ENCODE data around the gene SSC4D. TPM values are rescaled to one million over a fixed set of nuclear protein-coding genes. Genes with fewer than 3 reads are reported as not detected.
"Not testable (repeated sequence)": the region's sequence is repeated elsewhere in the genome, so short reads cannot be mapped to it uniquely, and the experiment has no call there.

The SSC4D gene
- total and polyA plus RNA-seq, 8 donors = 0.79 to 10.3 (median 2.8) TPM

DNA sequence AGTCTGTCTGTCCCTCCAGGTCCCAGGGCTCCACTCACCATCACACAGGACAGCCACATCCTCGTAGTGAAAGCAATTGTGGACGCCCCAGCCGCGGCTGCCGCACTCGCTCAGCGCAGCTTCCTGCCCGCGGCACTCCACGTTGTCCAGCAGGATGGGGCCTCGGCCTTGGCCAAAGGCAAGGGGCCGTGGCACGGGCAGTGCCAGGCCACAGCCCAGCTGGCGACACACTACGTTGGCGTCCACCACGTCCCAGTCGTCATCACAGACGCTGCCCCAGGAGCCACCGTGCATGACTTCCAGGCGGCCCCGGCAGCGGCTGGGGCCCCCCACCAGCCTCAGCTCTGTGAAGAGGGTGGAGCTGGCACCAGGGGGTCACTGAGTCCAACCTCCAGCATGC is 9.2 kb downstream of the SSC4D start:
- FAIRE-seq = no peak

DNA sequence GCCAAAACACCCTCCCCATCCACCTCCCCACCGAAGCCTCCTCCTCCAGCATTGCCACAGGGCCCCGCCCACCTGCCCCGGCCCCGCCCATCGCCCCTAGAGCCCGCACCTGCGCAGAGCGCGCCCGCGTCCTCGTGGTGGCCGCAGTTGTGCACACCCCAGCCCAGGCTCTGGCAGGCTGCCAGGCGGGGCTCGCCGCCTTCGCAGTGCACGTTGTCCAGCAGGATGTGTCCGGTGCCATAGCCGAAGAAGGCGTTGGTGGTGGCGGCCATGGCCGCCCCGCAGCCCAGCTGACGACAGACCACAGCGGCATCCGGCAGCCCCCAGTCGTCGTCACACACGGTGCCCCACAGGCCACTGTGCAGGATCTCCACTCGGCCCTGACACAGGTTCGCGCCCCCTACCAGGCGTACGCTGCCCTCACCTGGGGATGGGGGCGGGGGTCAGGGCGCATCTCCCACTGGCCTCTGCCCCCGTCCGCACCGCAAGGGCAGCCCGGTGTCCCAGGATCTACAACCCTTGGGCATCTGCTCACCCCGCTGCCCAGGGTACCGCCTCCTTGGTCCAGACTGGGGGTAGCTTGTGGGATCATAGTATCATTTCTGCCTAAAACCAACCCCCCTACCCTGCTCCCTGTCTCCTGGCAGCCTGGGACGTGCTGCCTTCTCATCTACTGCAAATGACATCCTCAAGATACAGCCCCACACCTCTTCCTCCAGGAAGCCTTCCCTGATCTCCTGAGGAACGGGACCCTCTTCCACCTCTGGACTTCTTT is 11.9 kb downstream of the SSC4D start:
- ATAC-seq (peak; percentile 33 to 75 (median 68)), FAIRE-seq (no peak), DNase-seq (peak; percentile 74 to 94 (median 88))
- H3K4me3 ChIP-seq = peak overlapping the region; percentile 37 to 51 (median 50)
- peaks cover under 1 to 8% (median 2%) of the 10 kb centered on the region in 3 donors for H3K4me1 ChIP-seq
- no peaks in the 10 kb centered on the region for H3K36me3 ChIP-seq
- no peaks in the 10 kb centered on the region for H3K27me3 ChIP-seq
- TF ChIP-seq, protein P1, sequence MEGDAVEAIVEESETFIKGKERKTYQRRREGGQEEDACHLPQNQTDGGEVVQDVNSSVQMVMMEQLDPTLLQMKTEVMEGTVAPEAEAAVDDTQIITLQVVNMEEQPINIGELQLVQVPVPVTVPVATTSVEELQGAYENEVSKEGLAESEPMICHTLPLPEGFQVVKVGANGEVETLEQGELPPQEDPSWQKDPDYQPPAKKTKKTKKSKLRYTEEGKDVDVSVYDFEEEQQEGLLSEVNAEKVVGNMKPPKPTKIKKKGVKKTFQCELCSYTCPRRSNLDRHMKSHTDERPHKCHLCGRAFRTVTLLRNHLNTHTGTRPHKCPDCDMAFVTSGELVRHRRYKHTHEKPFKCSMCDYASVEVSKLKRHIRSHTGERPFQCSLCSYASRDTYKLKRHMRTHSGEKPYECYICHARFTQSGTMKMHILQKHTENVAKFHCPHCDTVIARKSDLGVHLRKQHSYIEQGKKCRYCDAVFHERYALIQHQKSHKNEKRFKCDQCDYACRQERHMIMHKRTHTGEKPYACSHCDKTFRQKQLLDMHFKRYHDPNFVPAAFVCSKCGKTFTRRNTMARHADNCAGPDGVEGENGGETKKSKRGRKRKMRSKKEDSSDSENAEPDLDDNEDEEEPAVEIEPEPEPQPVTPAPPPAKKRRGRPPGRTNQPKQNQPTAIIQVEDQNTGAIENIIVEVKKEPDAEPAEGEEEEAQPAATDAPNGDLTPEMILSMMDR (IDR thresholded peaks at IDR 0.05) = no peak
- H3K9me3 ChIP-seq = no peaks in the 10 kb centered on the region
- intact Hi-C loops (cut with DNase I) = no loop called here
- no peak overlapping the region for H3K27ac ChIP-seq
- 13 to 19% methylated on average over 42 to 45 of the region's 45 CpGs for WGBS, 2 donors

More for the DNA sequence above, 9.2 kb downstream of the SSC4D start:
- no peak overlapping the region for H3K4me3 ChIP-seq
- TF ChIP-seq, protein P1 (IDR thresholded peaks at IDR 0.05) = no peak
- ATAC-seq = no peak
- H3K4me1 ChIP-seq = peaks cover 0 to 5% (median 0%) of the 10 kb centered on the region in 3 donors
- H3K27me3 ChIP-seq = no peaks in the 10 kb centered on the region
- intact Hi-C loops (cut with DNase I) = no loop called here
- H3K27ac ChIP-seq = no peak overlapping the region
- 94 to 95% methylated on average over 23 of the region's 23 CpGs for WGBS, 2 donors
- peak in 1 of 6 donors; percentile 62 for DNase-seq
- no peaks in the 10 kb centered on the region for H3K9me3 ChIP-seq
- H3K36me3 ChIP-seq = no peaks in the 10 kb centered on the region

DNA sequence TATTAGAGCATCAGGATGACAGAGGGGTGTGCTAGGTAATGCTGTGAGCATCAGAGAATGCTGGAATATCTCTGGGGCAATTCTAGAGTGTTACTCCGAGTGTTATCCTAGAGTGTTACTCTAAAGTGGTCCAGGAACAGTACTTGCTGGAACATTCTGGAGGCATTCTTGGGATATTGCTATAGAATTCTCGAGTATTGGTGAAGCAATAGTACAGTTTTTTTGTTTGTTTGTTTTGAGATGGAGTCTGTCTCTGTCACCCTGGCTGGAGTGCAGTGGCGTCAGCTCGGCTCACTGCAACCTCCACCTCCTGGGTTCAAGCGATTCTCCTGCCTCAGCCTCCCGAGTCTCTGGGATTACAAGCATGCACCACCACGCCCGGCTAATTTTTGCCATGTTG is 12.6 kb downstream of the SSC4D start:
- Histone ChIP-seq H3K27me3 (no peaks in the 10 kb centered on the region), H3K27ac (no peak overlapping the region), H3K4me3 (peak overlapping the region in 2 of 4 donors; percentile 51), H3K4me1 (peaks cover 5 to 11% (median 7%) of the 10 kb centered on the region in 3 donors), H3K36me3 (no peaks in the 10 kb centered on the region), H3K9me3 (no peaks in the 10 kb centered on the region)
- intact Hi-C loops (cut with DNase I) = no loop called here
- TF ChIP-seq, protein P1 (IDR thresholded peaks at IDR 0.05) = no peak
- WGBS, 2 donors = 52 to 56% methylated on average over 8 of the region's 8 CpGs
- ATAC-seq (no peak), FAIRE-seq (no peak), DNase-seq (no peak)

DNA sequence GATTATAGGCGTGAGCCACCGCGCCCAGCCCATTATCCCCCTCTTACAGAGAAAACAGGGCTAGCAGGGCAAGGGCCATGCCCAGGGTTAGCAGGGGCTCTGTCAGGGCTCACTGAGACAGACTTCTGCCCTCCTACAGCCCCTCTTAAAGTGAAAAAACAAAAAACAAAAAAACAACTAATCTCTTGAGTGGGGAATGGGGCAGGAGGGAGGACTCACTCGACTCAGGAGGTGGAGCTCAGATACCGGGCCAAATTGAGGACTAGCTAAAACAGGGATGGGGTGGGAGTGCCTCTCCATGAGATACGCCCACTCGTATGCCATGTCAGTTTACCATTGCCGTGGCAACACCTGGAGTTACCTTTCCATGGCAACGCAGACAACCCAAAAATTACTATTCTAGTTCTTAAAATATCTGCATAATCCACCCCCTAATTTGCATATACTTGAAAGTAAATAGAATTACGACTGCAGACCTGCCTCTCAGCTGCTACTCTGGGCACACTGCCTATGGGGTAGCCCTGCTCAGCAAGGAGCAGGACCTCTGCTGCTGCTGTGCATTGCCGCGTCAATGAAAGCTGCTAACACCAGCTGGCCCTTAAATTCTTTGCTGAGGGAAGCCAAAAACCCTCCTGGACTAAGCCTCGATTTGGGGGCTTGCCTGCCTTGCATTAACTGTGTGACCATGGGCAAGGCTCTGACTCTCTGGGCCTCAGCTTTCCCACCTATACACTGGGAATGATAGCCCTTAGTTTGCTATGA is 13.4 kb downstream of the SSC4D start:
- ATAC-seq (no peak), FAIRE-seq (no peak), DNase-seq (no peak)
- H3K27ac ChIP-seq = no peak overlapping the region
- peaks cover 5 to 11% (median 7%) of the 10 kb centered on the region in 3 donors for H3K4me1 ChIP-seq
- intact Hi-C loops (cut with DNase I) = no loop called here
- no peaks in the 10 kb centered on the region for H3K27me3 ChIP-seq
- H3K36me3 ChIP-seq = no peaks in the 10 kb centered on the region
- no peaks in the 10 kb centered on the region for H3K9me3 ChIP-seq
- 66 to 73% methylated on average over 13 of the region's 13 CpGs for WGBS, 2 donors
- TF ChIP-seq, protein P1 (IDR thresholded peaks at IDR 0.05) = no peak
- no peak overlapping the region for H3K4me3 ChIP-seq

DNA sequence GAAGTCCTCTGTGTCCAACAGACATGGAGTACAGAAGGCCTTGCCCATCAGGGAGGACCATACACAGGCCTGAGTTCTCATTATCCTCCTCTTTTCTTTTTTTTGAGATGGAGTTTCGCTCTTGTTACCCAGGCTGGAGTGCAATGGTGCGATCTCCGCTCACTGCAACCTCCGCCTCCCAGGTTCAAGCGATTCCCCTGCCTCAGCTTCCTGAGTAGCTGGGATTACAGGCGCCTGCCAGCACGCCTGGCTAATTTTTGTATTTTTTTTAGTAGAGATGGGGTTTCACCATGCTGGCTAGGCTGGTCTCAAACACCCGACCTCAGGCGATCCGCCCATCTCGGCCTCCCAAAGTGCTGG is 13.9 kb downstream of the SSC4D start:
- H3K36me3 ChIP-seq; H3K9me3 ChIP-seq; DNase-seq; H3K4me3 ChIP-seq; intact Hi-C loops (cut with DNase I); ATAC-seq; FAIRE-seq; H3K27ac ChIP-seq; H3K27me3 ChIP-seq: not testable (repeated sequence)
- H3K4me1 ChIP-seq = peaks cover 5 to 11% (median 7%) of the 10 kb centered on the region in 3 donors
- WGBS, 2 donors = 92 to 95% methylated on average over 11 of the region's 11 CpGs
